HG03575 (cell line): ENCODE data around the gene DMAP1.

ENCODE experiments used
- ATAC-seq: cut with Tn5 transposase; IDR thresholded peaks from one replicate; pipeline ENCODE4 v1.9.1; 2021; ENCODE audit not compliant: unreplicated experiment, insufficient number of reproducible peaks, low FRiP score; ENCODE audit errors: extremely low read depth

Gene DMAP1

GRCh38 chr1:44250068-44250781, 37.0 kb downstream of the DMAP1 start:
- ATAC-seq: no peak

- no peak for ATAC-seq
Observed at GRCh38 chr1:44251486-44251885, 38.2 kb downstream of the DMAP1 start.

DNA sequence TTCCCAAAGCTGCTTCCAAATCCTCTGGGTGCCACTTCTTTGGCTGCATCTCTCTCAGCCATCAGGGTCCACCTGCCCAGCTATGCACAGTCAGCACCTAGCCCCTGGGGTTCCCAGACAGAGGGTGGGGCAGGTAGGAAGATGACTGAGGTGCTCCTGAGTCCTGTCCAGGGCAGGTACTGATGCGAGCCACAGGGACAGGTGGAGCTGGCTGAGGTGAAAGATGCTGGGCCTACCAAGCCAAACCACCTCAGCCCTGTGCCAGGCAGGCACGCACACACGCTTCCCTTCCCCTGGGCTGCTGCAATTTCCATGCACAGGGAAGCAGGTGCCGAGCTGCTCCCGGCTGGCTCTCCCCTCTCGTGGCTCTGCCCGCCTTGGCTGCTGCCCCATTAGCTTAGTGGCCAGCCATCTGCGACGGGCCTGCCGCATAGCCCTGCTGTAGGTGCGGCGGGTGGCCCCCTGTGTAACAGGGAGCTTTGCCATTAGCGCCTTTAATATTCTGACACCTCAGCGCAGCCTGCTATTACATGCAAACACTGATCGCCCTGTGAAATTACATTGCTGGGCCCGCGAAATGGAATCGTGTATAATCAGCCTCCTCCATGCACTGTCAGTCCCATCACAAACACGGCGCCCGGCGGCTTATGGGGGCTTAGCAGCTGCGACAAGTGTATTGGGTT, 38.9 kb downstream of the DMAP1 start:
- no peak for ATAC-seq

- no peak for ATAC-seq
Observed at GRCh38 chr1:44254392-44254910, 41.2 kb downstream of the DMAP1 start.

DNA sequence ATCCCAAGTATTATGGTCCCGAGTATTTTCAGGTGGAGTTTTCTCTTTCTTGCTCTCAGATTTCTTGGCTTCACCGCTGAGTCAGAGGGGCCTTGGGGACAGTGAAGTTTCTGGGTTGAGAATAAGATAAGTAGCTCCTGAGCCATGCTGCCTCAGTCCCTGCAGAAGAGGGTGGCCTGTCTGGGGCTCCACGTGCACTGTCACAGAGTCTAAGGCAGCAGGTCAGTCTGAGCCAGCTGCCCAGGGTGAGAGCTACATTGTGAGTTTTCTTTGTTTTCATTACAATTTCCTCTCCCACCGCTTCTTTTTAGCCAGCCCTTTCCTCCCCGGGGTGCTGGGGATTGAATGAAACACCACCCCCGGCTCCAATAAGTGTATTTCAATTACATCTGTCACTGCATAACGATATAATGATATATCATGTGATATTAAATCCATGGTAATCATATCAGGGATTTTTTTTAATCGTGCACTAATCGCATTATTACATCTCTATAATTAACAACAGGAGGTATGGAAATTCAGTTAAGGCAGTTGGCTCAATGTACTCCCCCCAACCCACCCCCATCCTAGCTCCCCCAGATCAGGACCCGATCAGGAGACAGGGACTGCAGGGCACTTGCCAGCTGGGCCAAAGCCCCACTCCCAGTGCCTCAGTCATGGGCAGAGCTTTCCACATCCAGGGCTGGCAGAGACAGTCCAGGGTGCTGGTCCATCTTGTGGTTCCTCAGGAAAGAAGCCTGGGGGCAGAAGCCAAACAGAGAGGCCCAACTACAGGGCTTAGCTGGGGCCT, 43.7 kb downstream of the DMAP1 start:
- ATAC-seq: no peak

GRCh38 chr1:44259090-44259489, 45.8 kb downstream of the DMAP1 start:
- ATAC-seq: no peak

- ATAC-seq: no peak
Observed at GRCh38 chr1:44260792-44261170, 47.5 kb downstream of the DMAP1 start.

DNA sequence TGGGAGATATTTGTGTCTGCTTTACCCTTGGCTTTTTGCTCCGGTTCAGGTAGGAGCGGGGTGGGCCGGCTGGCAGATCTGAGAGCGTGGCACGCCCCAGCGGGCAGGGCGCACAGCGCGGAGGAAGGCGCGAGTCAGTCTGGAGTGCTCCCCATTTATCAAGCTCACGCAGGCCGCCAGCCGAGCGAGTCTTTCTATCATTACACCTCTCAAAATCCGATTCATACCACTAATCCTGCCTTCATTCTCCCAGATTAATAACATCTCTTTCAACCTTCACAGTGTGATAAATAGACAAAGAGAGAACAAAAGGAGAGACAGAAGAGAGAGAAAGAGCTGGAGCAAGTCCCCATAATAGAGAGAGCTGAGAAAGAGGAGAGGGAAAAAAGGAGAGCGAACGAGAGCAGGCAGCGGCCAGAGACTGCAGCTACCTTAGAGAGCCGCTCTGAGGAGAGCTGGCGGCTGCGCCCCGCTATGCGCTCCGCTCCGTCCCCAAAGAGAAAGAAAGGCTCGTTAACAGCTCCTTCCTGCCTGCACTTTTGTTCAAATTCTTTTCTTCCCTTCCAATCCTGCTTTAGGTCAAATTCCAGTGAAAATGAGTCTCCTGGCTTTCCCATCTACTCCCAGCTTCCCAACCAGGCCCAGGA, 48.0 kb downstream of the DMAP1 start:
- ATAC-seq: no peak

DNA sequence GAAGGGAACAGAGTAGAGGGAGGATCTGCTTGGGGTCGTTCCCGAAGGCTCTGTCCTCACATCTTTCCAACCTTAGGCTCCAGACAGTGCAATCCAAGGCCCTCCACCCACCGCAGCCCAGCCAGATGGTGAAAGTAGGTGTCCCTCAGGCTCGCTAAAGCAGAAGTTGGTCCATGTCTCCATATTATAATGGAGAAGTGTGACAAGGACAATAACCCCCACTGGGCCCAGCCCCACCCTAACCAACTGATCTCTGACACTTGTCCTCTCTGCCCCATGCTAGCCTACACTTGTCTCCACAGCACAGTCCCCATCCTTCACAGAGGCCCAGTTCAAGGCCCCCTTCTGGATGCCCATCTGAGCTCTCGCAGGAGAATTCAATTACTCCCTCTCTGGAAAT, 48.7 kb downstream of the DMAP1 start:
- ATAC-seq: no peak

GRCh38 chr1:44262414-44262813, 49.1 kb downstream of the DMAP1 start:
- ATAC-seq: no peak

GRCh38 chr1:44262816-44263567, 49.7 kb downstream of the DMAP1 start:
- ATAC-seq: no peak

DNA sequence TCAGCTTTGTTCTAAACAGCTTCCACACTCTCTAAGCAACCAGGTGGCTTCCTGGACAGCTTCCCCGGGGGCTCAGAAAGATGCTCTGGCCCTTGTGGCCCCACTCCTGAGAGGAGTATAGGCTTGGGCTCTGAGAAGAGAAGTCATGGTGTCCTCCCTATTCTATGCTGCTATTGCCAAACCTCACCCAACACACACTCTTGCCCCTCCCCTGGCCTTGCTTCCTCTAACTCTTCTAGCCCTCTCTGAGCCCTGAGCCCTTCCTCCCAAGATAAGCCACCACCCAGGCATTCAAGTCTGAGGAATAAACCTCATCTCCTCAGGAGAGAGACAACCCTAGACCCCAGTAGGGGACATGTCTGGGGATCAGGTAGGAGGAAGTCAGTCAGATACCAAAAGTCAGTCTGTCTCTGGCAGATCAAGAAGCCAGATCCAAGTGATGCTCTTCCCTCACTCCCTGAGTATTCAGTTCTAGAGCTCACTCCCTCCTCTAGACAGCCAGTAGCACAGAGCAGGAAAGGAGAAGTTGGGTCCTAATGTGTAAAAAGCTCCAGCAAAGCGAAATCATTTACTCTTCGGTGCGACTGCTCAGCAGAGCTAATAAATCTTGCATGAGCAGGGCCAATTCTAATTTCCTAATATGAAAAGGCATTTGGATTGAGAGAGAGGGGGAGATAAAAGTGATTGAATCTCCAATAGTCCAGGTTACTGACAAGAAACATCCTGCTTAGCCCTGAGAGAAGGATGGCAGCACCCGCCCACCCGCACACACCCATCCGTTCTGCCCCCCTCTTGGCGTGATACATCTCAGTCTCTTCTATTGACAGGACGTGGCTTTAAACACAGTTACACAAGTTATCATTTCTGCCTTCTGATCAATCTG, 50.5 kb downstream of the DMAP1 start:
- ATAC-seq: no peak

DNA sequence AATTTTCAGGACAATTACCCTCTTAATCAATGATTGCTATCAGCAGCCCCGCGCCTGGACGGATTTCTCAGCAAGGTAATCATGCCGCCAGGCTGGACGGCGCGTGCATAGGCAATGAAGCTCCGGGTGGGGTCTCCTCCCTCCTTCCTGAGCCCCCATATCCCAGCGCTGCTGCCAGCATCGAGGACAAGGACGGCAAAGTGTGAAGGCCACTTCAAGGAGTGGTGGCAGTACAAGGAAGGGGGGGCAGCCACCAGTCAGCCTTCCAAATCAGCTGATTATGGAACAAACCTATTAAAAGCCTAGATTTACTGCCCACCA, 51.1 kb downstream of the DMAP1 start:
- ATAC-seq: no peak

DNA sequence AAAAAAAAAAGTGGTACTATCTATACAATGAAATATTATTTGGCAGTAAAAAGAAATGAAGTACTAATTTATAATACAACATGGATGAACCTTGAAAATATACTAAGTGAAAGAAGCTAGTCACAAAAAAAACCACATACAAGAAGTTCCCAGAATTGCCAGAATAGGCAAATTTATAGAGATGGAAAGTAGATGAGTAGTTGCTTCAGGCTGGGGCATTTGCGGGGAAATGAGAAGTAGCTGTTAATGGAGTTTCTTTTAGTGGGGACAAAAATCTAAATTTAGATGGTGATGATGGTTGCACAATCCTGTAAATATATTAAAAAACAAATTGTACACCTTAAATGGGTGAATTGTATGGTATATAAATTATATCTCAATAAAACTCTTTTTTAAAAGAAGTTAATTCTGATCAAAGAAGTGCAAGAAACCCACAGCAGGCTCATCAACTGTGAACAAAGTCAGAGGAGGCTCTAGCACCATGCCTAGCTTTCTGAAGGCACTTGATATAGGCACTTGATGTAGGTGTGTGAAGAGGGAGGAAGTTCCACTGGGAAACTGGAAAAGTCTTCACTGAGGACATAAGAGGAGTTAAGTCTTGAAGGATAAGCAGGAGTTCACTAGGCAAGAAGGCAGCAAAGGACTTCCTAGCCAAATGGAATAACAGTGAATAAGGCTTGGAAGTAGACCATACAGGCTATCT, 52.5 kb downstream of the DMAP1 start:
- ATAC-seq: no peak

- no peak for ATAC-seq
Observed at GRCh38 chr1:44266400-44267344, 53.4 kb downstream of the DMAP1 start.

- no peak for ATAC-seq
Observed at GRCh38 chr1:44267438-44267837, 54.2 kb downstream of the DMAP1 start.
